ENCODE data around the gene MRPL49.

DNA sequence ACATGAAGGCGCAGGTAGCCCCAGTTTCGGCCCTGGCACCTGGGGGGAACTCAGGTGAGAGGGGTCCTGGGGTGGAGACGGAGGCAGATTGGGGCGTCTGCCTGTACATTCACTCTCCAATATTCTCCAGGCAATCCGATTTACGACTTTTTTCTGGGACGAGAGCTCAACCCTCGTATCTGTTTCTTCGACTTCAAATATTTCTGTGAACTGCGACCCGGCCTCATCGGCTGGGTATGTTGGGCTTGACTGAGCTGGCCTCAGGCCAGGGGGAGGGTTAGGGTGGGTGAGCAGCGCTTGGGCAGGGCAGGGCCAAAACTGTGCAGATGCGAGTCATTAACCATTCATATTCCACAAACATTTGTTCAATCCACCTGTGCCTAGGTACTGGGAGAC, 8.8 kb upstream of the MRPL49 start:
- TF ChIP-seq FOXA1 (IDR thresholded peaks at IDR 0.05), result no peak
- TF ChIP-seq FOXM1 (IDR thresholded peaks at IDR 0.05; ENCODE audit: borderline replicate concordance), result no peak
- no peak for TF ChIP-seq BHLHE40 (IDR thresholded peaks at IDR 0.05; ENCODE audit: borderline replicate concordance)
- no peak for TF ChIP-seq ELF4 (IDR thresholded peaks at IDR 0.05)
- no peak for TF ChIP-seq NFRKB (IDR thresholded peaks at IDR 0.05)
- TF ChIP-seq HDGF (IDR thresholded peaks at IDR 0.05; ENCODE audit: borderline replicate concordance), result no peak
- TF ChIP-seq SUZ12 (IDR thresholded peaks at IDR 0.05), result no peak
- TF ChIP-seq SP1 (IDR thresholded peaks at IDR 0.05), result no peak
- TF ChIP-seq LEF1 (IDR thresholded peaks at IDR 0.05; ENCODE audit: borderline replicate concordance), result no peak
- TF ChIP-seq TARDBP (IDR thresholded peaks at IDR 0.05), result no peak
- no peak for TF ChIP-seq ARNT (IDR thresholded peaks at IDR 0.05)
- TF ChIP-seq ZNF384 (IDR thresholded peaks at IDR 0.05), result no peak
- no peak for TF ChIP-seq L3MBTL2 (conservative IDR thresholded peaks at IDR 0.05)
